Natural killer cell treated with Interleukin-12 subunit alpha and Interleukin-12 subunit beta and Interleukin-15 and Interleukin-18, amount 100 ng/mL, for 72 hours (primary cell): ENCODE results near the gene KIAA0408. TPM values are rescaled to one million over a fixed set of nuclear protein-coding genes. Genes with fewer than 3 reads are reported as not detected.

Experiments used
- ATAC-seq, 2 donors: fragments of 150-1000 bp; cut with Tn5 transposase in 1 of 2; sonication (Bioruptor Pico), chemical (Tn5 transposase) in 1 of 2; 2 replicates each; pipeline ENCODE4 v1.10.0; 2021
- DNase-seq: peaks from one replicate; pipeline ENCODE4 v3.0.0; 2022; ENCODE audit warnings: low spot score
- H3K27ac Mint-ChIP-seq, 2 donors: 1 replicate in 1 of 2; 2 replicates in 1 of 2; pipeline ENCODE4 v1.8.0; 2022; ENCODE audit warnings: mixed read lengths in 2 of 2, mild to moderate bottlenecking in 1 of 2, moderate library complexity in 1 of 2
- H3K27me3 Mint-ChIP-seq, 2 donors: 1 replicate in 1 of 2; 2 replicates in 1 of 2; pipeline ENCODE4 v1.8.0; 2022; ENCODE audit warnings: mixed read lengths in 2 of 2
- H3K36me3 Mint-ChIP-seq: one replicate; pipeline ENCODE4 v1.8.0; 2022; ENCODE audit warnings: mixed read lengths
- H3K4me1 Mint-ChIP-seq, 2 donors: 1 replicate in 1 of 2; 2 replicates in 1 of 2; pipeline ENCODE4 v1.8.0; 2022; ENCODE audit warnings: low read depth in 2 of 2, mixed read lengths in 2 of 2, mild to moderate bottlenecking in 1 of 2
- H3K4me3 Mint-ChIP-seq: one replicate; pipeline ENCODE4 v1.8.0; 2022; ENCODE audit warnings: mixed read lengths
- H3K9me3 Mint-ChIP-seq: 2 replicates; pipeline ENCODE4 v1.8.0; 2022; ENCODE audit warnings: mixed read lengths
- total RNA-seq, 2 donors: library from RNA; stranded (reverse); gene quantifications; one replicate each; pipeline ENCODE4 v1.2.3, GENCODE V29; 2022

Gene KIAA0408
- total RNA-seq, 2 donors from 2014 or later = 0.67 to 2.4 TPM

- DNase-seq (no peak), ATAC-seq (no peak)
- Mint-ChIP-seq H3K4me1 (no peaks in the 10 kb centered on the region), H3K9me3 (peaks cover 2% of the 10 kb centered on the region), H3K27ac (no peak overlapping the region), H3K27me3 (peaks cover 18 to 25% of the 10 kb centered on the region in 2 donors), H3K4me3 (no peak overlapping the region), H3K36me3 (peaks cover 8% of the 10 kb centered on the region)
Measured at GRCh38 chr6:127475823-127476176, 16.6 kb upstream of the KIAA0408 start.

- ATAC-seq (no peak), DNase-seq (no peak)
- Mint-ChIP-seq H3K9me3 (peaks cover 2% of the 10 kb centered on the region), H3K27ac (no peak overlapping the region), H3K4me1 (no peaks in the 10 kb centered on the region), H3K4me3 (no peak overlapping the region), H3K36me3 (peaks cover 8% of the 10 kb centered on the region), H3K27me3 (peaks cover 16 to 25% of the 10 kb centered on the region in 2 donors)
Measured at GRCh38 chr6:127475135-127475822, 16.1 kb upstream of the KIAA0408 start.

- no peak for DNase-seq
- Mint-ChIP-seq H3K27me3 (peaks cover 8 to 12% of the 10 kb centered on the region in 2 donors), H3K4me3 (no peak overlapping the region), H3K9me3 (no peaks in the 10 kb centered on the region), H3K4me1 (no peaks in the 10 kb centered on the region), H3K27ac (no peak overlapping the region), H3K36me3 (no peaks in the 10 kb centered on the region)
- ATAC-seq = no peak
Measured at GRCh38 chr6:127471379-127472255, 12.4 kb upstream of the KIAA0408 start.

- DNase-seq (no peak), ATAC-seq (no peak)
- no peaks in the 10 kb centered on the region for H3K4me1 Mint-ChIP-seq
- no peaks in the 10 kb centered on the region for H3K9me3 Mint-ChIP-seq
- no peaks in the 10 kb centered on the region for H3K36me3 Mint-ChIP-seq
- H3K27ac Mint-ChIP-seq = no peak overlapping the region
- peaks cover 8 to 13% of the 10 kb centered on the region in 2 donors for H3K27me3 Mint-ChIP-seq
- H3K4me3 Mint-ChIP-seq = no peak overlapping the region
Measured at GRCh38 chr6:127468936-127469335, 9.7 kb upstream of the KIAA0408 start.

GRCh38 chr6:127466416-127466815 lies 7.2 kb upstream of the KIAA0408 start:
- Mint-ChIP-seq H3K36me3 (no peaks in the 10 kb centered on the region), H3K4me1 (no peaks in the 10 kb centered on the region), H3K27ac (no peak overlapping the region), H3K4me3 (no peak overlapping the region), H3K9me3 (no peaks in the 10 kb centered on the region), H3K27me3 (peaks cover 1 to 12% of the 10 kb centered on the region in 2 donors)
- no peak for ATAC-seq
- DNase-seq = no peak

- Mint-ChIP-seq H3K9me3 (no peaks in the 10 kb centered on the region), H3K27me3 (peaks cover 0 to 19% of the 10 kb centered on the region in 2 donors), H3K4me1 (no peaks in the 10 kb centered on the region), H3K4me3 (no peak overlapping the region), H3K27ac (no peak overlapping the region), H3K36me3 (no peaks in the 10 kb centered on the region)
- ATAC-seq = peak; percentile 78 to 79
- DNase-seq = peak; percentile 73
Measured at GRCh38 chr6:127464881-127465459, 5.8 kb upstream of the KIAA0408 start.

GRCh38 chr6:127464161-127464880 lies 5.1 kb upstream of the KIAA0408 start:
- H3K9me3 Mint-ChIP-seq = no peaks in the 10 kb centered on the region
- H3K27ac Mint-ChIP-seq = no peak overlapping the region
- no peak overlapping the region for H3K4me3 Mint-ChIP-seq
- ATAC-seq = no peak
- no peaks in the 10 kb centered on the region for H3K36me3 Mint-ChIP-seq
- DNase-seq = no peak
- peaks cover 0 to 19% of the 10 kb centered on the region in 2 donors for H3K27me3 Mint-ChIP-seq
- no peaks in the 10 kb centered on the region for H3K4me1 Mint-ChIP-seq

GRCh38 chr6:127463056-127463455 lies 3.9 kb upstream of the KIAA0408 start:
- peaks cover 5 to 19% of the 10 kb centered on the region in 2 donors for H3K27me3 Mint-ChIP-seq
- H3K4me3 Mint-ChIP-seq = no peak overlapping the region
- H3K4me1 Mint-ChIP-seq = no peaks in the 10 kb centered on the region
- H3K9me3 Mint-ChIP-seq = no peaks in the 10 kb centered on the region
- no peaks in the 10 kb centered on the region for H3K36me3 Mint-ChIP-seq
- ATAC-seq (no peak), DNase-seq (no peak)
- H3K27ac Mint-ChIP-seq = no peak overlapping the region

GRCh38 chr6:127462376-127462775 lies 3.2 kb upstream of the KIAA0408 start:
- peaks cover 7 to 19% of the 10 kb centered on the region in 2 donors for H3K27me3 Mint-ChIP-seq
- H3K4me3 Mint-ChIP-seq = no peak overlapping the region
- H3K36me3 Mint-ChIP-seq = no peaks in the 10 kb centered on the region
- no peaks in the 10 kb centered on the region for H3K9me3 Mint-ChIP-seq
- DNase-seq = no peak
- no peaks in the 10 kb centered on the region for H3K4me1 Mint-ChIP-seq
- no peak for ATAC-seq
- no peak overlapping the region for H3K27ac Mint-ChIP-seq

- ATAC-seq (no peak), DNase-seq (no peak)
- peaks cover 13 to 23% of the 10 kb centered on the region in 2 donors for H3K27me3 Mint-ChIP-seq
- H3K9me3 Mint-ChIP-seq = no peaks in the 10 kb centered on the region
- no peak overlapping the region for H3K27ac Mint-ChIP-seq
- H3K36me3 Mint-ChIP-seq = no peaks in the 10 kb centered on the region
- H3K4me1 Mint-ChIP-seq = no peaks in the 10 kb centered on the region
- H3K4me3 Mint-ChIP-seq = no peak overlapping the region
Measured at GRCh38 chr6:127460465-127460864, 1.3 kb upstream of the KIAA0408 start.

- Mint-ChIP-seq H3K4me3 (no peak overlapping the region), H3K36me3 (no peaks in the 10 kb centered on the region), H3K27me3 (peaks cover 18 to 23% of the 10 kb centered on the region in 2 donors), H3K27ac (no peak overlapping the region), H3K4me1 (no peaks in the 10 kb centered on the region), H3K9me3 (no peaks in the 10 kb centered on the region)
- ATAC-seq (no peak), DNase-seq (no peak)
Measured at GRCh38 chr6:127458817-127459216, 372 bp downstream of the KIAA0408 start.

- H3K9me3 Mint-ChIP-seq = no peaks in the 10 kb centered on the region
- ATAC-seq = no peak
- no peak for DNase-seq
- H3K27me3 Mint-ChIP-seq = peaks cover 22 to 23% of the 10 kb centered on the region in 2 donors
- no peaks in the 10 kb centered on the region for H3K4me1 Mint-ChIP-seq
- no peak overlapping the region for H3K4me3 Mint-ChIP-seq
- no peak overlapping the region for H3K27ac Mint-ChIP-seq
- H3K36me3 Mint-ChIP-seq = no peaks in the 10 kb centered on the region
Measured at GRCh38 chr6:127458222-127458621, 967 bp downstream of the KIAA0408 start.

- Mint-ChIP-seq H3K27me3 (peaks cover 22 to 25% of the 10 kb centered on the region in 2 donors), H3K36me3 (no peaks in the 10 kb centered on the region), H3K27ac (no peak overlapping the region), H3K4me3 (no peak overlapping the region), H3K9me3 (no peaks in the 10 kb centered on the region), H3K4me1 (no peaks in the 10 kb centered on the region)
- DNase-seq = no peak
- ATAC-seq = no peak
Measured at GRCh38 chr6:127457456-127458064, 1.6 kb downstream of the KIAA0408 start.
